ENCODE measurements around the gene FKBP14.

The FKBP14 gene

GRCh38 chr7:30010021-30010420 is 16.5 kb downstream of the FKBP14 start:
- no peaks in the 10 kb centered on the region for H3F3A ChIP-seq (ENCODE audit: insufficient read depth)
- no peaks in the 10 kb centered on the region for H3K9me3 ChIP-seq (ENCODE audit: insufficient read depth, low read length)
- no peaks in the 10 kb centered on the region for H3K27me3 ChIP-seq (ENCODE audit: low read length)
- H3K4me2 ChIP-seq (ENCODE audit: low read depth, low read length, poor library complexity, severe bottlenecking): no peak overlapping the region
- H3K4me3 ChIP-seq (ENCODE audit: insufficient read depth, low read length, poor library complexity, severe bottlenecking): no peak overlapping the region
- TF ChIP-seq EZH2phosphoT487 (conservative IDR thresholded peaks at IDR 0.05; ENCODE audit: low read length) (no peak), CTCF (IDR thresholded peaks at IDR 0.05; ENCODE audit: insufficient read depth, low read length, poor library complexity, severe bottlenecking) (no peak)
- peaks cover 8% of the 10 kb centered on the region; the same call in 1 of the 2 replicates for H3K36me3 ChIP-seq (ENCODE audit: low read length)
- H2AFZ ChIP-seq (ENCODE audit: low read depth, low read length, severe bottlenecking): no peak overlapping the region
- H4K20me1 ChIP-seq (ENCODE audit: low read depth, low read length): no peaks in the 10 kb centered on the region
- no peak overlapping the region for H3K27ac ChIP-seq (ENCODE audit: low read depth, low read length)
- H3K79me2 ChIP-seq (ENCODE audit: insufficient read depth, low read length): no peaks in the 10 kb centered on the region
- no peaks in the 10 kb centered on the region for H3K9me2 ChIP-seq (replicated peaks; ENCODE audit: insufficient read depth, low read length)
- no peak overlapping the region for H3K9ac ChIP-seq (ENCODE audit: low read length)

- Histone ChIP-seq H3K79me2 (ENCODE audit: insufficient read depth, low read length) (no peaks in the 10 kb centered on the region), H3K9me2 (replicated peaks; ENCODE audit: insufficient read depth, low read length) (no peaks in the 10 kb centered on the region), H3K27ac (ENCODE audit: low read depth, low read length) (no peak overlapping the region), H3F3A (ENCODE audit: insufficient read depth) (no peaks in the 10 kb centered on the region), H3K9ac (ENCODE audit: low read length) (no peak overlapping the region), H3K9me3 (ENCODE audit: insufficient read depth, low read length) (no peaks in the 10 kb centered on the region), H3K4me2 (ENCODE audit: low read depth, low read length, poor library complexity, severe bottlenecking) (no peak overlapping the region), H4K20me1 (ENCODE audit: low read depth, low read length) (no peaks in the 10 kb centered on the region), H3K36me3 (ENCODE audit: low read length) (peaks cover 1% of the 10 kb centered on the region; the same call in 1 of the 2 replicates), H2AFZ (ENCODE audit: low read depth, low read length, severe bottlenecking) (no peak overlapping the region), H3K4me3 (ENCODE audit: insufficient read depth, low read length, poor library complexity, severe bottlenecking) (no peak overlapping the region), H3K27me3 (ENCODE audit: low read length) (no peaks in the 10 kb centered on the region)
- TF ChIP-seq CTCF (IDR thresholded peaks at IDR 0.05; ENCODE audit: insufficient read depth, low read length, poor library complexity, severe bottlenecking) (no peak), EZH2phosphoT487 (conservative IDR thresholded peaks at IDR 0.05; ENCODE audit: low read length) (no peak)
Measured at GRCh38 chr7:30005464-30005863, 21.0 kb downstream of the FKBP14 start.

GRCh38 chr7:30003098-30003497 is 23.4 kb downstream of the FKBP14 start:
- Histone ChIP-seq H3K27me3 (ENCODE audit: low read length) (no peaks in the 10 kb centered on the region), H3K4me2 (ENCODE audit: low read depth, low read length, poor library complexity, severe bottlenecking) (no peak overlapping the region), H3K4me3 (ENCODE audit: insufficient read depth, low read length, poor library complexity, severe bottlenecking) (no peak overlapping the region), H3K9me3 (ENCODE audit: insufficient read depth, low read length) (no peaks in the 10 kb centered on the region), H3K27ac (ENCODE audit: low read depth, low read length) (no peak overlapping the region), H3K9me2 (replicated peaks; ENCODE audit: insufficient read depth, low read length) (no peaks in the 10 kb centered on the region), H3F3A (ENCODE audit: insufficient read depth) (no peaks in the 10 kb centered on the region), H2AFZ (ENCODE audit: low read depth, low read length, severe bottlenecking) (no peak overlapping the region), H4K20me1 (ENCODE audit: low read depth, low read length) (no peaks in the 10 kb centered on the region), H3K79me2 (ENCODE audit: insufficient read depth, low read length) (no peaks in the 10 kb centered on the region), H3K36me3 (ENCODE audit: low read length) (no peaks in the 10 kb centered on the region), H3K9ac (ENCODE audit: low read length) (no peak overlapping the region)
- TF ChIP-seq EZH2phosphoT487 (conservative IDR thresholded peaks at IDR 0.05; ENCODE audit: low read length) (no peak), CTCF (IDR thresholded peaks at IDR 0.05; ENCODE audit: insufficient read depth, low read length, poor library complexity, severe bottlenecking) (no peak)

Measured in SU-DHL-6 (cell line).